ENCODE data around the gene JAKMIP3. TPM values are rescaled to one million over a fixed set of nuclear protein-coding genes. Genes with fewer than 3 reads are reported as not detected.

The JAKMIP3 gene
- polyA plus RNA-seq (2013, experiment 1 of 2; ENCODE audit: insufficient read length), result 0.13 TPM
- 0.21 TPM for polyA plus RNA-seq (2013, experiment 2 of 2; ENCODE audit: insufficient read length)

DNA sequence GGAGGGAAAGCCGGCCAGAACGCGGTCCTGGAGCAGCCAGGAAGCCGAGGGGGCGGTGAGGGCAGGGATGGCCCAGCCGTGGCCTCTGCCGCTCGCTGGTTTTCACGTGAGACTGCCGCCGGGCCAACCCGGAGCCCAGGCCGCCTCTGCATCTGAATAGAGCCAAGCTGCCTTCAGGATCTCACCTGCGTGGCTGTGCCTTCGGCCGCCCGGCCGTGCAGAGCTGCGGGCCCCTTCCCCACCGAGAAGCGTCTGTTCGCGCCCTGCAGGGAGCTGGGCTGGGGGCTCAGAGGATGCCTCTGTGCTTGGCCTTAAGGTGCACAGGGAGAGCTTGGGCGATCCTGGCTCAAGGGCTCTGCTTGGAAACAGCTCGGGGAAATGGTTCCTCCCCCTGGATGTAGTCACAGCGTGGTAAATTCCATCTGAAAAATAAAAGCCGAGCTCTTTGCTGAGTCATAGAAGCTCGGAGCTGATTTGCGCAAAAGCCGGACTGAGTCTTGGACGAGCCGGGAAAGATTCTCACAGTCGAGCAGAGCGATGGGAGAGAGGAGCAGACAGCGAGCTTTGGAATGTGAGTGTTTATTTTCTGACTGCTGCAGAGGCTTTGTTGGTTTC lies at the start of gene JAKMIP3:
Gene JAKMIP3 (plus strand): TSS at position 456 of the 615 bp plus-strand sequence. CDS start 38,863 bp downstream, outside the sequence.
- peak; percentile 92 for DNase-seq

DNA sequence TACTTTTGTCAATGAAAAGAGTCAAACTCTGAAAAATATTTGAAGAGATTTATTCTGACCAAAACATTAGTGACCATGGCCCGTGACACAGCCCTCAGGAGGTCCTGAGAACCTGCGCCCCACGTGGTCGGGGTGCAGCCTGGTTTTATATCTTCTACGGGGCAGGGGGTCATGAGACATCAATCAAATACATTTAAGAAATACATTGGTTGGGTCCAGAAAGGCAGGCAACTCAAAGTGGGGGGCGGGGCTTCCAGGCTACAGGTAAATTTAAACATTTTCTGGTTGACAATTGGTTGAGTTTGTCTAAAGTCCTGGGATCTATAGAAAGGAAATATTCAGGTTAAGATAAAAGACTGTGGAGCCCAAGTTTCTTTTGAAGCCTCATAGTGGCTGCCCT lies 49.2 kb upstream of the JAKMIP3 start:
- DNase-seq, result no peak

DNA sequence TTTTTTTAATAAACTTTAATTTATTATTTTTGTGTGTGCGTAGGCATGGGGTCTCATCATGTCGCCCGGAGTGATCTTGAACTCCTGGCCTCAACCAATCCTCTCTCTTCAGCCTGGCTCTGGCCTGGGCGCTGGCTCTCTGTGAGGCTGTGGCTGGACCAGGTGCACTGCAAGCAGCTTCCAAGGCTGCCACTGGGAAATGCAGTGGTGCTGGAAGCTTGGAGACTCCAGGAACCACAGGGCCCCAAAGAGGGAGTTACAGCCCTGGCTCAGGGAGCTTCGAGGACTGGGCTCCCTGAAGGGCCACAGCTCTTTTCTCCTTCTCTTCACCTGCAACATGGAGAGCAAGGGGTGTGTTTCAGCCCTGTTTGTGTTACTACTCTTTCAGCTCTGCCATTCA lies 47.3 kb upstream of the JAKMIP3 start:
- DNase-seq, result no peak

DNA sequence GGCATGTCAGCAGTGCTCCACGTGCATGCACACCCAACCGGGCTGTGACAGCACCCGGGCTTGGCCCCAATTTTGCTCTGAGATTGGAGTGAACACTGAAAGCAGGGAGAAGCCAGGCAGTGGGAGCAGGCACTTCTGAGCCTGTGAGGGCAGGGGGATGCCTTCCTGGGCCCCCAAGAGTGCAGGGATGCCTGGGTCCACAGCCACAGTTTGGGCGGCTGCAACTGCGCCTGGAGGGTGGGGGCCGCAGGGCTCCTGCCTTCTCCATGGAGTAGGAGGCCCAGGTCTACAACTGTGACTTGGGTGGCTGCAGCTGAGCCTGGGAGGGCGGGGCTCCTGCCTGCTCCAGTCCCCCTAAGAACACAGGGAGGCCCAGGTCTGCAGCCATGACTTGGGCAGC lies 46.4 kb upstream of the JAKMIP3 start:
- no peak for DNase-seq

DNA sequence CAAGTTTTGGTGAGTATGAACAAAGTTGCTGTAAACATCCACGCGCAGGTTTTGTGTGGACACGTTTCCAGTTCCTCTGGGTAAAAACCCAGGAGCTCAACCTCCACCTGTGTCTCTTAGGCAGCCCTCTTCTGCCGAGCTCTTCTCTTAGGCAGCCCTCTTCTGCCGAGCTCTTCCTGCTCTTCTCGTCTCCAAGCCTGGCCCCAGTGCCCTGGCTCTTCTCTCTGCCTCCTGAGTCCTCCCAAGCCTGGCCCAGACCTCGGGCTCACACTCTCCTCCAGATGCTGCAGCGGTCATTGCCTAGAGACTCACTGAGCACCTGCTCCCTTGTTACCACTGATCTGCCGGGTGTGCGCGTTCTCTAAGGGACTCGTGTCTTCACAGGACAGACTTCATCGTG lies 45.3 kb upstream of the JAKMIP3 start:
- DNase-seq, result no peak

DNA sequence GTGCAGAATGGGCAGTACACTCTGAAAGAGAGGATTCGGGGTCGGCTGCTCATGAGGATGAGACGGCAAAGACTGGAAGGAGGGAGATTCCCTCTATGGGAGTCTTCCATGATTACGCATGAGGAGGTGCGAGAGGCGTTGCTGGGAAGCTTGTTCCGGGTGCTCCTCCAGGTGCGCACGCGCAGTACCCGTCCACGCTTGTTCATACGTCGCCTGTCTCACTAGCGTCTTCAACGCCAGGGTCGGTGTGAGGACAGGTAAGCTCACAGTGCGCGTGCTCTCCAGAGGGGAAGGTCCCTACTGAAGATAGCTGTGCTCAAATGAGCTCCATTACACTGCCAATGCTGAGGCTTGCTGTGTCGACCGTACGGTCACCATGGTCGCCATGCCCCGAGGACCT lies 44.7 kb upstream of the JAKMIP3 start:
- no peak for DNase-seq

DNA sequence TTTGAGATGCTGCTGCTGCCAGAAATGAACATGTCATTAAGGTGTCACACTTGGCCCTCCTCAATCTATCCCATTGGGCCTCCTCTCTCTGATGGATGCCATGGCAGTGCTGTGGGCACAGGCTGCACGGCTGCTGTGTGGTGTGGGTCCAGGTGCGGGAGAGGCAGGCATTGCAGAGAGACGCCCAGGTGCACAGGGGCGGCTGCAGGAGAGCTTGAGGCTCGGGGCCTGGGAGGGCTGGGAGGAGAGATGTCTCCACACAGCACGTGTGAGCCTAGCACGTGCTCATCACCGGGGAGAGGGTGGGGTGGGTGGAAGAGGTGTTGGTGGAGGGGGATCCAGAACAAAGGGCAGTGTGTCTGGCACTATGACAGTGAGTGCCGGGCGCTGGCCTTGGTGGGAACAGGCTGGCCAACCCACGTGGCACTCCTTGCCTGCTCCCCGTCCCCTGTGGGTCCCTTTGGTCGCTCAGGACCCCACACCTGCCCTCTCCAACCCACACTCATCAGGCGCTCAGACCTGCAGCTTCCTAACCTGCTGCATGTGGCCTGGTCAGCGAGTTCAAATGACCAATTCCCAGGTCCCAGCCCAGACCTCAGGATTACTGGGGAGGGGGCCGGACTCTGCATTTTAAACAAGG lies 44.1 kb upstream of the JAKMIP3 start:
- DNase-seq, result no peak

DNA sequence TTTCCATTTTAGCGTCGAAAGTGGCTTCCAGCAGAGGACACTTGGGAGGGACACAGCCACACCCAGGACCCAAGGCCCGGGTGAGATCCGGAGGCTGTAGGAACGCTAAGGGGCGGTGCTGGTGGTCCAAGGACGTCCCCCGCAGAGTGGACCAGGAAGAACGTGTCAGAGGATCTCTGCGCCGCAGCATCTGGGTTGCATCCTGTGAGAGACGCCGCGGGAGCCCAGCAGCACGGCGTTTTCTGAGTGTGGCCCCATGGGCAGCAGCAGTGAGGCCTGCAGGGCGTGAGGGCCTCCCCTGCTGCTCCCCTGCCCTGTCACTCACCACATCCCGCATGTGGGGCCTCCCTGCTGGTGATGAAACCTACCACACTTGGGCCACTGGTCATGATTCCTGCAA lies 43.5 kb upstream of the JAKMIP3 start:
- DNase-seq, result no peak

DNA sequence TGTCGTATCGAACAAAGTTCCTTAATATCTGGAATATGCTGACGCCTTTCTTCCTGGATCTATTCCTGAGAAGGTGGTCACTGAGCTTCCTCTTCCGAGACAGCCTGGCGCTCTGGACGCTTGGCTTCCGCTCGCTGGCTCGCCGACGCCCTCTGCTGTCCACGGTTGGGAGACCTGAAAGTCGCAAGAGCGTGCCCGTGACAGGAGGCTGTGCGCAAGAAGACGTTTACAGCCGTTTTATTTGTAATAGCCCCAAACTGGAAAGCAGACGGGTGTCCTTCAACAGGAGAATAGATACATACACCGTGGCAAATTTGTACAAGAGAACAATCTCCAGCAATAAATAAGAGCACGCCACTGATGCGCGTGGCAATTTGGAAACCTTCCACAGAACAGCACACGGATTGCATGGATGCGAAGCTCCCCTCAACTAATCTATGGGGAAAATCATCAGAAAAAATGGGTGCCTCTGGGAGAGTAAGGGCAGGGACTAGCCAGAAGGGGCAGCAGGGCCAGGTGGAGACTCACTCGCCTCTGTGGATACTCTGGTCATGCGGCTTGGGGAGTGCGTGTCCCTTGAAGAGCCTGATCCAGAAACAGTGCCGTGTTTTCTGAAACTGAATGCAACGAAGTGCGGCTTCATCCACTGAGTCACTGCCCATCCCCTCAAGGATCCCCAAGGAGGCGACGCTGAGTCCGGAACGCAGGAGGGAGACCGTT lies 42.5 kb upstream of the JAKMIP3 start:
- peak; percentile 59 for DNase-seq

DNA sequence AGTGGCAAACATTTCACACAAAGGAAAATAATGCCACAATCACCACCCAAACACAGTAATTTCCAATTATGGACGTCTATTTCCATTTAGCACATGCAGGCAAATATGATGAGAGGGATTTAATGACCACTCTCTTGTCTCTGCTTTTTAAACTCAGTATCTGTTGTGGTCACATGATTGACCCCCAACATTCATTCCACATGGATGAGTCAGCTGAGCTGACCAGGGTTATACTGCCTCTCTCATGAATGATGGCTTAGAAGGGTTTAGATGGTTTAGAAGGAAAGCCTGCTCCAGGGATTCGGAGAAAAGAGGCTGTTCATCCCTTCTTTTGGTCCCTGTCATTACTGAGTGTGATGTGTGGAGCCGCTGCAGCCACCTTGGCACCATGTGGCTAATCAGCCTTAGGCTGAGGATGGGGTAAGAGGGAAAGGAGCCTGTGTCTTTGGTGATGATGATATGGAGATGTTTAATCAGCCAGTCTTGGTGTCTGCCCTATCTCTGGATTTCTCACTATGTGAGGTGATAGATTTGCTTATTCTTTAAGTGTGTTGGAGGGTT lies 38.2 kb upstream of the JAKMIP3 start:
- peak; percentile 32 for DNase-seq

DNA sequence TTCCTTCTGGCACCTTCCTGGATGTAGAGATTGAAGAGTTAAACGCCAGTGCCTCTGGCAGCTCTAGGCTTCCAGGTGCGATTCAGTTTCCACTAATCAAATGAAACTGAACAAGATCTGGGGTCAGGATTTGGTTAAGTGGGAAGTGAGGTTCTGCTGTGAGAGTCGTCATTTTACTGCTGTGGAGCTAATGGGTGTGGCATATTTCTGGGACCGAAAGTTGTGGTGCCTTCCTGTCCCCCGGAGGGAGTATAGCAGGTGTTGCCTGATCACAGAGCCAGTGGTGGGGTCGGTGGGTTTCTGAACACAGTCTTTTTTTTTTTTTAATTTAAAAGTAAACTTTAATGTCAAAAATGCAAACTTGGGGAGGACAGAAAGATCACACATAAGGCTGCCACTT lies 37.0 kb upstream of the JAKMIP3 start:
- DNase-seq, result no peak

DNA sequence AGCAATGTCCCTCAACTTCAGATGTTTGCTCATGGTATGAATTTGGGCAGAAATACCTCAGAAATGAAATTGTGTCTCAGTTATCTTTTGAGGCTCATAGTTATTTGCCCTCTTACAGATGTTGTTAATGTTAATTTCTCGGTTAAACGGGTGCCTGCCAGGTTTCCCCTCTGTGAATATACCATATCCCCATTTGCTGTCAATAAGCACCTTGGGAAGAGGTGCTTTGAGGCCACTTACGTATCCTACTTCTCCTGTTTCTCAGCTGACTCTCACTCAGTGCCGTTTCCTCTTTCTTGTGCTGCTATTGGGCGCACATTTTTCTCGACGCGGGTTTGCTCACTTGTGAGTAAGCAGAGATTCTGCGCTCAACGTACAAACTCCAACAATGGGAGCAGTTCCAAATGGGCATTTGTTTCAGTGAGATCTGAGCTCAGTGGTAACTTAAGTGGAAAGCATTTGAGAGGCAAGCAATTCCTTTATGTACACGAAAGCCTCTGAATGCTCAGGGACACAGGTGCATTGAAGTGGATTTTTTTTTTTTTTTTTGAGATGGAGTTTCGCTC lies 34.8 kb upstream of the JAKMIP3 start:
- no peak for DNase-seq

DNA sequence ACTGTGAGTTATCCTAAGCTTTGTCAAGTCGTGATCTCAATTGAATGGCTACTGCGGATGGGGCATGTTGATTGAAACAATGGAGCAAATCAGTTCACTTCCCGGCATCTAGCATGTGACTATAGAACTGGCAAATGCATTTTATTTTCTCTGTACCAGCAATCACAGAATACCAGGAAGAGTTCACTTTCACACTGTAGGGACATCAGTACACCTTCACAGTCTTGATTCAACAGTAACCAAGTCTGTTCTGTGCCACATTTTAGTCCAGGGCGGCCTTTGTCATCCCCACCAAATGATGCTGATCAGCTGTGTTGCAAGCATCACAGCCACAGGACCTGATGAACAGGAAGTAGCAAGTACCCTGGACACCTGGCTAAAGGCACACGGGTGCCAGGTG lies 32.1 kb upstream of the JAKMIP3 start:
- DNase-seq, result no peak

DNA sequence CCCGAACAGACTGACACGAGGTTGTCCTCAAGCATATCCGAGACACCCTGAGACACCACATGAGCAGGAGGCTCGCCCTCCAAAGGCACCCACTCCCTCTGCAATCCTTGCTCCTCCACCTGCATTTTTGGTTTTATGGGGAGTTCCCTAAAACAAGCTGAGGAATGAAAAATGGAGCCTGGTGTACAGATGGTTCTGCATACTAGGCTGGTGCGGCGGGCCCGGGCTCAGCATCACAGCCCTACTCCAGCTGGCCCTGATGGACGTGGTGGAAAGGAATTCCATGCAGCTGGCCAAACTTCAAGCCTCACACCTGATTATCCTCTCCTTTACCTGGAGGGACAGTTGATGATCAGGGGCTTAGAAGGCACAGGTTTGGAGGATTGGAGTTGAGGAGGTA lies 30.3 kb upstream of the JAKMIP3 start:
- no peak for DNase-seq

DNA sequence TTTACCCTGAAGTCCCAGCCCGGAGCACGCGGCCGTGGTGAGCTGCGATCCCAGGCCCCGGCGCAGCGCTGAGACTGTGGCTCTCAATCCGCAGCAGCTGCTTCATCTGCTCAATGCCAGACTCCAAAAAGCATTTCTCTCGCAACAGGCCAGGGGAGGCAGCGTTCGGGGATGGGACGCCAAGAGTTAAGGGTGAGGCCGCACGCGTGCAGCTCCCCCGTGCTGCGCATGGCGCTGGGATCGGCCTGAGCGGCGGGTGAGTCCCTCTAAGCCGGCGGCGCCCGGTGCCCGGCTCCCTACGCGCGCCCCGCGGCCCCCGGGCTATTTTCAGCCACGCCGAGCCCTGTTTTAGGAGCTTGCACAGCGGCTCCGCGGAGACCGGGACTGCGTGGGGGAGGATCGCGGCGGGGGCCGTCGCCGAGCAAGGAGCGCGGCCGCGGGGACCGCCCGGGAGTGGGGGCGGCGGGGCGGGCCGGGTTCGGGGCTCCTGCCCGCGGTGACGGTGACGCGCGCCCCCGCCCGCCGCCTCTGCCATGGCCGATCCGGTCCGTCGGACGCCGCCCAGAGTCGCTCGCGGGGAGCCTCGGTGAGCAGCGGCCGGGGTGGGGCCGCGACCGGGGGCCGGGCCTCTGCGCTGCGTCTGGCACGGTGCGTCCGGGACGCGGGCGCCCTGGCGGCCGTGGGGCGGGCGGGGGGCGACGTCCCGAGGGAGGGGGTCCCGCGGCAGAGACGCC lies 29.4 kb upstream of the JAKMIP3 start:
- DNase-seq, result peak; percentile 17

DNA sequence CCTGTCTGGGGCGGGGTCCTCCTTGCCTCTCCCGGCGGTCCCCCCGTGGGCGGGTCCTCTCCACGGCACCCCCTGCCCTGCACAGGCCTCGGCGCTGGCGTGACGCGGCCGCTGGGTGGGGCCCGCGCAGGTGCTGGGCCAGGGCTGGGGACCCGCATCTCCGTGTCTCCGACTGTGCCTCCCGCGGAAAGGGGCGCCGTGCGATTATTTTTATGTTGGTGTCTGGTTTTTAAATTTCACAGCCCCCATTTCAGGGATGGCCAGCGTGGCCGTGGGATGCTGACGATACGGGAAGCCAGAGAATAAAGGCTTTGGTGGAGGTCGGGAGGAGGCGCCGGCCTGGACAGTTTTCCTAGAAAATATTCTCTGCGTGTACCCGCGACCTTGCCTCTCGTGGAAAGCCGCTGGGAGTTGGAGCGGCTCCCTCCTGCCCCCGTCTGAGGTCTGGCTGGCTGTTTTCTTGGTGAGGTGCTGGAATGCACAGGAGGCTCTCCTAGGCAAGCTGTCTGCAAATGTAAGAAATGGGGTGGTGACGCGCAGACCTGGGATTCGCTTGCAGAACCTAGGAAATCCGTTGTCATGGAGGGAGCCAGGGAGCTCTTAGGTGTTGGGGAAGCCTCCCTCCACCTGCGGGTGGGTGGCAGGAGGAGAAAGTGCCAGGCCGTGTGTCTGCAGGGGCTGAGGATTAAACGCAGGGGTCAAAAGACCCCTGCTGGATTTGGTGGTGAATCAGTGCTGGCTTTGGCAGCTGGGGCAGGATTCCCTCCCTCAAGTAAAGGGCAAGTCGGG lies 28.7 kb upstream of the JAKMIP3 start:
- DNase-seq, result no peak

DNA sequence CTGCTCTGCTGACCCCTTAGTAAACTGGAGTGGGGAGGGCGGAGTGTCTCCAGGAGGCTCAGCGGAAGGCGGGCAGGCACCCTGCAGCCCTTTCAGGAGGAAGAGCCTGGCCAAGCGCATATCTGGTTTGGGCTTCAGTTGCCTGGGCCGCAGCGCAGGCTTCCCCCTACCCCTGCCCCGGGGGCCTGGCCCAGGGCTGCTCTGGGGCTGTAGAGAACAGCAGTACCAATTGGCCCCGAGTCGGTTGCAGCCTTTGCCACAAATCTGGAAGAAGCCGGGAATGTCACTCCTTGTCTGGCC lies 28.1 kb upstream of the JAKMIP3 start:
- DNase-seq, result no peak

DNA sequence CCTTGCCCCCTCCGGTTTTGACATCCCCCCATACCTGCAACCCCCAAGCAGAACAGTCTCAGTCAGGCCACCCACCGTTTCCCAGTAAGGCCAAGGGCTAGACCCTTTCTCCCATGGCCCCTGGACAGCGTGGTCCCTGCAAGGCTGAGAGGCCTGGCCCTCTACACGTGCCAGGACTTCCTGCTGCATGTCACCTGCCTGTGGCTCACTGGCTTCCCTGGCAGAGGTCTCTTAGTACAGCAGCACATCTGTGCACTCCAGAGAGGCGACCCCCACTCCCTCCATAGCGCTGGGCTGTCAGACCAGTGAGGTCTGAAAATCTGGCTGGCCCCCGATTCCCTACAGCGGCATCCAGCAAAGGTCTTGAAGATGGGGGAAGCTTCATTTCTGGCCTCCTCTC lies 26.4 kb upstream of the JAKMIP3 start:
- no peak for DNase-seq

DNA sequence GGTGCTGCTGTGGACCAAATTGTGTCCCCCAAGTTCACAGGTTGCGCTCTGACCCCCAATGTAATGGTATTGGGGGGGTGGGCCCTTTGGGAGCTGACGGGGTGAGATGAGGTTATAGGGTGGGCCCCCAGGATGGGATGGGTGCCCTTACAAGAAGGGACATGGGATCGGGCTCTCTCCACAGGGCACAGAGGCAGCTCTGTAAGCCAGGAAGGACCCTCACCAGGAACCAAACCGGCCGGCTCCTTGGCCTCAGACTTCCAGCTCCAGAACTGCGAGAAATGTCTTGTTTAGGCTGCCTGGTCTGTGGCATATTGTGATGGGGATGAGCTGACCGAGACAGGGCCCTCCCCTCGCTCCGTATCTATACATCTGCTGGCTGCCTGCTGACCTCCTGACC lies 25.7 kb upstream of the JAKMIP3 start:
- no peak for DNase-seq

DNA sequence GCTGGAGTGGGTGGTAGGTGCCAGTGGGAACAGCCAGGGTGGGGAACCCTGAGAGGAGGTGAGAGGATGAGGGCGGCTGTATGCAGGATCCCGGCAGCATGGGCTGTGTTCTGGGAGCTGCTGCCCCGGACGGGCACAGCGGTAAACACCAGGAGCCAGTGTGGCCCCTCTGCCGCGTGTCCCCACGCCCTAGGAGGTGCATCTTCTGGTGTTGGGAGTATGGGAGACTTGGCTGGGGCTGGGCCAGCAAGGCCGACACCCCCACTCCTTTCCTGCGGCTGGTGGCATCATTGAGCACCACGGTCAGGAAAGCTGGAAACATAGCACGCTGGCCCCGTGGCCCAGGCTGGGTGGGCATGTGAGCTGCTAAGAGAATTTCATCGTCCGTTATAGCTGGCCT lies 24.4 kb upstream of the JAKMIP3 start:
- no peak for DNase-seq

DNA sequence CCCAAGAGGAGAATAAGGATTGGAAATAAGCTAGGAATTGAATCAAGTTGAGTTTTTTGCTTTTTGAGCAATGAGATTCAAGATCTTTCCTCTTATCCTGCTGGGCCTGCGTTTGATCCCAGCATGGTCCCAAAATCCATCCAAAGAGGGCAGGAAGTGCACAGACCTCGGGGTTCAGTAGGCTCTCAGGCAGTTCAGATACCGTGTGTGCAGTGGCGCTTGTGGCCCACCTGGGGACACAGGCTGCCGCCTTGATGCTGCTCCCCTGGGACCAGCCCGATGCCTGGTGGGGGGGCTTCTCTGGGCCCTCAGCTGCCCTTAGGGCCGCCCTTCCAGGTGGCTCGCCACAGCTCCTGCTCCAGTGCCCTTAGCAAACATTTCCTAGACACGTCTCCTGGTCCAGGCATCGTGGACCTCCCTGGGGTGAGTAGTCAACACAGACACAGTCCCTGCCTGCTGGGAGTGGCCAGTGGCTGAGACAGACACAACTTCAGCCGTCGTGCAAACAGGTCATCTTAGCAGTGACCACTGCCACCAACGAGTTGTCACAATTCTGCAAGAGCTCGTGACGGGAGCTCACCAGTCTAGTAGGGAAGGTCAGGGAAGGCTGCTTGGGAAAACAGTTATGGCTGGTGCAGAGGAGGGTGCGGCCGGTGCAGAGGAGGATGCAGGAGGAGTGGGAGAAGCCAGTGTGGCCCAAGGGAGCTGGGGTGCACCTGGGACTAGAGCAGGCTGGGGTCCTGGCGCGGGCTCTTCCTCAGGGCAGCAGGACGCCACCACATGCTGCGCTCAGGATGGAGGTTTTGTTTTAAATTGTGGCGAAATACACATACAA lies 21.7 kb upstream of the JAKMIP3 start:
- no peak for DNase-seq

Data from fibroblast of skin of abdomen (primary cell).